Measurements from ENCODE around the gene MTHFD2. TPM values are rescaled to one million over a fixed set of nuclear protein-coding genes. Genes with fewer than 3 reads are reported as not detected.

MTHFD2 gene
- 45.3 and 186 TPM in 2 replicates for total RNA-seq

GRCh38 chr2:74198461-74199274 is at the start of gene MTHFD2:
MTHFD2 (plus strand) TSS chr2:74198615; CDS start chr2:74198642, 27 bp downstream.

DNA sequence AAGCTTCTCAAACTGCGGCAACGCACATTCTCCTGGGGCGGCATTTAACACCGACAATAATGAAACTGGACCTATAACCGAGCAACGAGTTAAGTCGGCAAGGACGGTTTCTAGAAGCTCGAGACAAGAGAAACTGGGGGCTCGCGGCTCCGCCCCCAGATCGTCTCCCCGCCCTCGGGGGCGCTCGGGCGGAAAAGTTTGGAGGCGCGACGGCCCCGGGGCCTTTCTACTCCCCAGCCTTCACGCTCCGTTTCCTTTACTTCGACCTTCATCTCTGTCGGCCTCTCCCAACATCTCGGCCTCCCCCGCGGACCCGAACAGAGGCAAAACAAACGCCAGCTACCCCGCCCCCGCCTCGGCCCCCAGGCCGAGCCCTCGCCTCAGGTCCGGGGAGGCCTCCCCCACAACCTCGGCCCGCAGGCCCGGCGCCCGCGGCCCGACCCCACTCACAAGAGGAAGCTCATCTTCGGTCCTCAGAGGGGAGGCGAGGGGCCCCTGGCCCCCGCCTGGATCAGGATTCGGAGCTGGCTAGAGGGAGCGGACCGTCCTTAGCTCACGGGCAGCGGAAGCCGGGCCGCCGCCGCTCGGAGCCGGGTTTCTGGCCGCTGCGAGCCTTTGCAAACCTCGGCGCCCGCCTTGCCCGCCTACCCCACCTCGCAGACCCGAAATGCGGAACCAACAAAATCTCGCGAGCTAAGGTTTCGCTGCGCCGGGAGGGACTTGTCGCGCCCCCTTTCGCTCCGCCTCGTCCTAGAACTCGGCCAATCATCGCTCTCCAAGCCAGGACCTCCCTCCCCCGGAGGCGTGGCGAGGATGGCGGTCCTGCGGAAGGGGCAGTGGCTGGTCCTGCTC is 20.0 kb upstream of the MTHFD2 start, which contains the start of gene MOB1A:
Gene MOB1A (minus strand): TSS at position 669 of the 852 bp plus-strand sequence. CDS start 205 bp downstream, at position 464.

Other genes with a start within 250 kb of the MTHFD2 start
- 3.6 and 4.8 TPM in 2 replicates for gene TET3, start 213.7 kb upstream of the MTHFD2 start, total RNA-seq
- gene BOLA3, start 50.7 kb upstream of the MTHFD2 start, total RNA-seq, result 30.9 and 89.6 TPM in 2 replicates
- gene MOB1A, start 19.7 kb upstream of the MTHFD2 start, total RNA-seq, result 84.2 and 90.9 TPM in 2 replicates
- gene SLC4A5, start 144.8 kb downstream of the MTHFD2 start, total RNA-seq, result under 0.01 and 0.48 TPM in 2 replicates
- gene DCTN1, start 181.7 kb downstream of the MTHFD2 start, total RNA-seq, result 78.5 and 104 TPM in 2 replicates
- gene C2orf81, start 223.0 kb downstream of the MTHFD2 start, total RNA-seq, result 0.72 and 2.1 TPM in 2 replicates
- 64.2 and 88.8 TPM in 2 replicates for gene WDR54, start 223.1 kb downstream of the MTHFD2 start, total RNA-seq
- 15.1 and 15.7 TPM in 2 replicates for gene RTKN, start 243.3 kb downstream of the MTHFD2 start, total RNA-seq